Spleen (tissue), 11 donors: Measurements from ENCODE around the gene RAPGEF4. TPM values are rescaled to one million over a fixed set of nuclear protein-coding genes. Genes with fewer than 3 reads are reported as not detected.

Experiments
- DNase-seq: peaks from one replicate; pipeline ENCODE4 v3.0.0-alpha.2; 2020
- H3K27ac ChIP-seq, 8 donors: fragments of 200-600 bp; sonication (generic) in 7 of 8; 1 replicate in 4 of 8; 2 replicates in 4 of 8; pipeline versions ENCODE4 v1.5.0 to v1.8.0; 2016 to 2021; ENCODE audit warnings: inconsistent platforms in 4 of 8, mild to moderate bottlenecking in 4 of 8, moderate library complexity in 1 of 8
- H3K27me3 ChIP-seq, 7 donors: fragments of 200-600 bp; sonication (generic) in 6 of 7; replicated peaks in 1 of 7; 1 replicate in 4 of 7; 2 replicates in 3 of 7; pipeline versions ENCODE4 v1.5.0 to v1.8.0; 2016 to 2021; ENCODE audit warnings: inconsistent platforms in 3 of 7, mild to moderate bottlenecking in 1 of 7
- H3K36me3 ChIP-seq, 6 donors: fragments of 200-600 bp; sonication (generic) in 5 of 6; 1 replicate in 4 of 6; 2 replicates in 2 of 6; pipeline versions ENCODE4 v1.5.0 to v1.8.0; 2016 to 2021; ENCODE audit warnings: inconsistent platforms in 2 of 6
- H3K4me1 ChIP-seq, 6 donors: fragments of 200-600 bp; sonication (generic) in 5 of 6; 1 replicate in 3 of 6; 2 replicates in 3 of 6; pipeline versions ENCODE4 v1.5.0 to v1.8.0; 2016 to 2021; ENCODE audit warnings: inconsistent platforms in 3 of 6
- H3K4me3 ChIP-seq, 8 donors: fragments of 200-600 bp; sonication (generic) in 7 of 8; 1 replicate in 4 of 8; 2 replicates in 4 of 8; pipeline versions ENCODE4 v1.5.0 to v1.8.0; 2016 to 2021; ENCODE audit warnings: inconsistent platforms in 4 of 8, mild to moderate bottlenecking in 4 of 8, moderate library complexity in 2 of 8
- H3K9me3 ChIP-seq, 8 donors: fragments of 200-600 bp; sonication (generic) in 7 of 8; 1 replicate in 4 of 8; 2 replicates in 4 of 8; pipeline versions ENCODE4 v1.5.0 to v1.8.0; 2016 to 2021; ENCODE audit warnings: inconsistent platforms in 4 of 8
- CTCF ChIP-seq, 11 experiments: fragments of 200-600 bp in 7 of 11; fragments of 450-650 bp in 4 of 11; sonication (generic) in 4 of 11; IDR thresholded peaks in 8 of 11; conservative IDR thresholded peaks in 3 of 11; 1 replicate in 7 of 11; 2 replicates in 4 of 11; pipeline versions ENCODE4 v1.4.0 to v1.8.0; 2016 to 2021; ENCODE audit warnings: antibody characterized with exemption in 11 of 11, inconsistent platforms in 4 of 11, mild to moderate bottlenecking in 1 of 11
- POLR2A ChIP-seq, 3 donors: fragments of 450-650 bp; IDR thresholded peaks; one replicate each; pipeline ENCODE4 v1.5.1; 2017; ENCODE audit warnings: antibody characterized with exemption in 3 of 3, mild to moderate bottlenecking in 1 of 3
- POLR2AphosphoS5 ChIP-seq, 3 donors: sonication (generic); formaldehyde crosslinking; IDR thresholded peaks; one replicate each; pipeline ENCODE4 v1.5.1; 2017; ENCODE audit warnings: antibody characterized with exemption in 3 of 3
- WGBS, 5 donors: extraction: QIAGEN DNeasy Blood & Tissue Kit in 3 of 5; methylation state at CpG; one replicate each; pipeline versions ENCODE4 v1.1.5 to v1.1.7; 2013 to 2018; 5-methylcytosine and 5-hydroxymethylcytosine counted together
- intact Hi-C: fragments of 100-400 bp; cut with DNase I; formaldehyde crosslinking; loops from one replicate; pipeline ENCODE4 v1.15.0; 2023; ENCODE audit warnings: low total_unique reads
- polyA plus RNA-seq, 3 donors: library from polyadenylated mRNA; stranded (reverse); fragments of 200-250 nt; gene quantifications; one replicate each; pipeline ENCODE4 v1.2.1, GENCODE V29; 2013
- total RNA-seq, 7 donors: library from RNA; depleted of rRNA in 3 of 7; stranded (reverse); fragments of >200 nt in 3 of 7; fragmentation: NEBNext Ultra II Directional in 4 of 7; extraction: Animal tissue kit (Norgen Biotek cat#: 25700) in 4 of 7; gene quantifications; one replicate each; pipeline versions ENCODE4 v1.1.0 to v1.2.1, GENCODE V29; 2016 to 2021
- donor health status: healthy with polysubstance abuse.
- donor health status: DM: no; HTN: no; CAD: no; lungs with moderate emphysema.
- donor health status: DM: no; HTN: no; CAD: no.
- donor health status: Bipolar disorder and iron deficiency.
- donor health status: healthy.
- donor health status: DM: no; HTN: no; CAD: no.
- donor health status: DM: yes; HTN: yes; CAD: no.

The RAPGEF4 gene
- total and polyA plus RNA-seq, 10 donors, result 0.52 to 11.0 (median 1.9) TPM

- 78 to 91% (median 89%) methylated on average over 1 of the region's 1 CpG for WGBS, 5 donors
- intact Hi-C loops, result no loop called here
- no peak for DNase-seq
- Histone ChIP-seq H3K9me3 (no peaks in the 10 kb centered on the region), H3K27me3 (no peaks in the 10 kb centered on the region), H3K4me3 (no peak overlapping the region), H3K27ac (no peak overlapping the region), H3K36me3 (no peaks in the 10 kb centered on the region), H3K4me1 (no peaks in the 10 kb centered on the region)
- no peak for TF ChIP-seq CTCF (IDR thresholded peaks at IDR 0.05 in 8 of 11, conservative IDR thresholded peaks at IDR 0.05 in 3 of 11)
- no peak for TF ChIP-seq POLR2AphosphoS5 (IDR thresholded peaks at IDR 0.05)
- TF ChIP-seq POLR2A (IDR thresholded peaks at IDR 0.05), result no peak
Measured at GRCh38 chr2:172912266-172912665, 176.6 kb downstream of the RAPGEF4 start.

- H3K27ac ChIP-seq, result no peak overlapping the region
- DNase-seq, result no peak
- WGBS, 5 donors, result 88 to 98% (median 93%) methylated on average over 6 of the region's 6 CpGs
- no peaks in the 10 kb centered on the region for H3K4me1 ChIP-seq
- no peaks in the 10 kb centered on the region for H3K36me3 ChIP-seq
- H3K4me3 ChIP-seq, result no peak overlapping the region
- no peaks in the 10 kb centered on the region for H3K27me3 ChIP-seq
- TF ChIP-seq POLR2A (IDR thresholded peaks at IDR 0.05), result no peak
- TF ChIP-seq POLR2AphosphoS5 (IDR thresholded peaks at IDR 0.05), result no peak
- TF ChIP-seq CTCF (IDR thresholded peaks at IDR 0.05 in 8 of 11, conservative IDR thresholded peaks at IDR 0.05 in 3 of 11), result no peak
- intact Hi-C loops, result no loop called here
- no peaks in the 10 kb centered on the region for H3K9me3 ChIP-seq
Measured at GRCh38 chr2:172914341-172915008, 178.8 kb downstream of the RAPGEF4 start.

GRCh38 chr2:172917716-172918115 is 182.1 kb downstream of the RAPGEF4 start:
- WGBS, 5 donors, result 79 to 86% (median 81%) methylated on average over 3 of the region's 3 CpGs
- intact Hi-C loops, result no loop called here
- no peaks in the 10 kb centered on the region for H3K27me3 ChIP-seq

GRCh38 chr2:172919732-172920131 is 184.1 kb downstream of the RAPGEF4 start:
- no peaks in the 10 kb centered on the region for H3K9me3 ChIP-seq
- intact Hi-C loops, result no loop called here
- WGBS, 5 donors, result 80 to 90% (median 84%) methylated on average over 5 of the region's 5 CpGs
- no peak overlapping the region for H3K4me3 ChIP-seq
- no peaks in the 10 kb centered on the region for H3K36me3 ChIP-seq
- no peak for DNase-seq
- no peaks in the 10 kb centered on the region for H3K27me3 ChIP-seq
- no peaks in the 10 kb centered on the region for H3K4me1 ChIP-seq
- H3K27ac ChIP-seq, result no peak overlapping the region
- TF ChIP-seq POLR2A (IDR thresholded peaks at IDR 0.05), result no peak
- no peak for TF ChIP-seq CTCF (IDR thresholded peaks at IDR 0.05 in 8 of 11, conservative IDR thresholded peaks at IDR 0.05 in 3 of 11)

More at GRCh38 chr2:172917716-172918115, 182.1 kb downstream of the RAPGEF4 start:
- Histone ChIP-seq H3K4me3 (no peak overlapping the region), H3K4me1 (no peaks in the 10 kb centered on the region), H3K36me3 (no peaks in the 10 kb centered on the region), H3K9me3 (no peaks in the 10 kb centered on the region), H3K27ac (no peak overlapping the region)
- no peak for TF ChIP-seq POLR2A (IDR thresholded peaks at IDR 0.05)
- TF ChIP-seq CTCF (IDR thresholded peaks at IDR 0.05 in 8 of 11, conservative IDR thresholded peaks at IDR 0.05 in 3 of 11), result no peak
- DNase-seq, result no peak
